ENCODE measurements around the gene PCNX4.
"Not testable (repeated sequence)": the region's sequence is repeated elsewhere in the genome, so short reads cannot be mapped to it uniquely, and the experiment has no call there.

PCNX4 gene

DNA sequence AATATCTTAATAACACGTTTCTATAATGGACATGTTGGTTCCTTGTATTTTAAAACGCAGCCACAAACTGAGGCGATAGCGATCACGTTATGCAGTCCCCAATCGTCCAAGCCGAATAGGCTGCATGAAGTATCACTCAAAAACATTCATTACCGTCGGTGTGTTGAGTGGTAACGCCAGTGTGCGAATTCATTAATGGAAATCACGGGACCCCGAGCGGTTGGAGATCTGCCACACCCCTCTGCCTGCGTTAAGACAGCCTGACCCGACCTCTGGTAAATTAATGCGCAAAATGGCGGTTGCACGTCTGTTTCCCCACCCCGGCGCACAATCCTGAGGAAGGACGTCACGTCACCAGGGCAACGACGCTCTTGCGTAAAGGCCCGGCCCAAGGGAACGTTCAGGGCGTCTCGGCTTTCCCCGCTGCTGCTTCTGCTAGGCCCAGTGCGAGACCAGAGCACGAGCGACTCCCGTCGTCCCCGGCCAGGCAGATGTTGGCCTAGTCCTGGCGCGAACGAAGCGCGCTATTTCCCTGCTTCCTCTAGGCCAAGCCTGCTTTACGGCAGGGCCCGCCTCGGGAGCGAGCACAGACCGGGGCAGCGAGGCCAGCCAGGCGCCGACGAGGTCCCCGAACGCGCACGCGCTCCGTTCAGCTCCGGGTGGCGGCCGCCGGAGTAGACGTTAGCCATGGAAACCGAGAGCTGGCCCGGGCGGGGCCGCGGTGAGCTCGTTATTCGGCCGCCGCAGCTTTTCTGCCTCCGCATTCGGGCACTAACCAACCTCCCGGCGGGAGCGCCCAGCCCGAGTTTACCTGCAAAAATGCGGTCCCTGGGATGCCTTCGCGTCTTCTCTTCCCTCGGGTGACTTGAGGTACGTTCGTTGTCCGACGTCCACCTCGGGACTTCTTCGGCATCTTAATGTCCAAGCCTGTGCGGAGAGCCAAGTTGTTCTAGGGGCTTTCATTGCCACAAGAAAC is at the start of gene PCNX4:
PCNX4 (plus strand) TSS at position 374 of the 976 bp plus-strand sequence. CDS start 15,716 bp downstream, outside the sequence.
- DNase-seq (ENCODE audit: low read depth), result peak; percentile 90

DNA sequence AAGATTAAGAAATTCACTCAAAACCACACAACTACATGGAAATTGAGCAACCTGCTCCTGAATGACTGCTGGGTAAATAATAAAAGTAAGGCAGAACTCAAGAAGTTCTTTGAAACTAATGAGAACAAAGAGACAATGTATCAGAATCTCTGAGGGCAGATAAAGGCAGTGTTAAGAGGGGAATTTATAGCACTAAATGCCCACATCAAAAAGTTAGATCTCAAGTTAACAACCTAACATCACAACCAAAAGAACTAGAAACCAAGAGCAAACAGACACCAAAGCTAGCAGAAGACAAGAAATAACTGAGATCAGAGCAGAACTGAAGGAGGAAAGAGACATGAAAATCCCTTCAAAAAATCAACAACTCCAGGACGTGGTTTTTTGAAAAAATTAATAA is 43.7 kb upstream of the PCNX4 start:
- not testable (repeated sequence) for DNase-seq (ENCODE audit: low read depth)

DNA sequence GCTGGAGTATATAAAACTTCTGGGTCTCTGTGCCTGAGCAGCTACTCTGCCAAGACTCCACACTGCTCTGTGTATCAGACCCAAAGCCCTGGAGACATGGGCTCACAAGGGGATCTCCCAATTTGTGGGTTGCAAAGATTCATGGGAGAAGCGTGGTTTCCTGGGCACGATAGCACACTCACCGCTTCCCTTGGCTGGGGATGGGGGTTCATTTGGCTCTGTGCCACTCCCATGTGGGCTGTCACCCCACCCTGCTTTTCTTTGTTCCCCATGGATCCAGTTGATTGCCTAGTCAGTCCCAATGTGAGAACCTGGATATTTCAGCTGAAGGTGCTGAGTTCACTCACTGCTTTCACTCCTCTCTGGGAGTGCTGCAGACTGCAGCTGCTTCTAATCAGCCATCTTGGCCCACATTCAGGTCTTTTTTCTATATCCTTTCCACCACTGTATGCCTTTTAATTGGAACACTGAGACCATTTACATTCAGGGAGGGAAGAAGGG is 40.0 kb upstream of the PCNX4 start:
- no peak for DNase-seq (ENCODE audit: low read depth)

DNA sequence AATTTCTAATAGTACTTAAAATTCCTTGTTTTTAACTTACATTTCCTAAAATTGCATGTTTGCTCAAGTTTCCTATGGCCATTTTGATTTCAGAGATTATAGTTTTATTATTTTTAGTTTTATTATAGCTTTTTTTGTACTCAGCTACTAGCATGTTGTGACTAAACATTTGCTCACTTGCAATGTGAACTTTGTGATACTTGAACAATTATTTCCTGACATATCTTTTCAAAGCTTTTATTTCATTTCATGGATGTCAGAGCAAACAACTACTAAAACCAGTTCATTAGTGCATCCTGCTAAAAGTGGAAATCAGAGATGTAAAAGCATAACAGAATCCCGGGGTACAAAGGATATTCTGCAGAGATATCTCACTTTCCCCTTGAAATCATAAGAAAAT is 33.6 kb upstream of the PCNX4 start:
- no peak for DNase-seq (ENCODE audit: low read depth)

DNA sequence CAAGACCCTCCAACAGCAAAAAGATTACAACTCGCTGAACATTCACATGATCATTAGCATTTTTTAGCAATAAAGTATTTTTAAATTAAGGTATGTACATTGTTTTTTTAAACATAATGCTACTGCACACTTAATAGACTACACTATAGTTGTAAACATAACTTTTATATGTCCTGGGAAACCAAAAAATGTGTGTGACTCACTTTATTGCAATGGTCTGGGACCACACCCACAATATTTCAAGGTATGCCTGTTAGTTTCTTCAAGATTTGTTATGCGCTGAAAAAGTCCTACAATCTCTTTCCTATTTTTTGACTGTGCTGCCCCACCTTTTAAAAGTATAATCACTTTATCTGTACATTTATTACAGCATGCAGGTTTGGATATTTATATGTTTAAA is 30.4 kb upstream of the PCNX4 start:
- DNase-seq (ENCODE audit: low read depth), result no peak

DNA sequence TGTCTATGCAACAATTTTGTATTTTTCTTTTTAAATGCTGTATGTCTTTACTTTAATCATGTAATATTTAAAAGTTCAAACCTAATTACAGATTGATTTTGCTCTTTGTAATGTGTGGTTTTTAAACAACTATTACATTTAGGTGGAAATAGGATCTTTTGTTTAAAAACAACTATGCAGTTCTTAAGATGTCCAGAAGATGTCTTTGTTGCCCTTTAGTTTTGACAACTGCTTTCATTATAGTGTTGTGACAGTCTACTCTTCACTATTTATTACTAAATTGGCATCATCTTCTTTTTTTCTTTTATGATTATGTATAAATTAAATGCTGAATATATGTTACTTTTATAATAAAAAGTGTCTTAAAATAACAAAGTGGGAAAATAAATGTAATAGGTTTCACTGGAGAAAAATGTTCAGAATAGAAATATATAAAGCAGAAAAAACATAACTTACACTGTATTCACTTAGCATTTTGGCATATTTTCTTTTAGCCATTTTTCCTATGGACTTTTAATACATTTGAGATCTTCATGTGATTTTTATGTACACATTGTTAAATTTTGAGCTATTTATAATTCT is 27.1 kb upstream of the PCNX4 start:
- no peak for DNase-seq (ENCODE audit: low read depth)

DNA sequence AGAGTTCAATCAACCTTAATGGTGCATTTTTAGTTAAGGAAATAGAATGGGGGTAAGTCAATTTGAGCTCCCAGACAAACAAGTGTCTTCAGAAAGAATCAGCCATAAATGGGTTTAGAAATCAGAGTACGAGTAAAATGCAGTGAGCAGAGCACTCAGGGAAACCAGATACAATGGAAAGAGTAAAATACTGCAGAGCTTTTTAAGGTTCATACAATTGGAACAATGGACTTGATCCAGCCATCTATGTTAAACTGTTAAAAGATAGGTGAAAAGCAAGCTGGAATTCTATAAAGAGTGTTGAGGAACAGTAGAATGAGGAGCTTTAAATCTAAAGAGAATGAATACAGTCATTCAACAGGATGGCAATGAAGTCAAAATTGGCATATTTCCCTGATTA is 23.8 kb upstream of the PCNX4 start:
- no peak for DNase-seq (ENCODE audit: low read depth)

DNA sequence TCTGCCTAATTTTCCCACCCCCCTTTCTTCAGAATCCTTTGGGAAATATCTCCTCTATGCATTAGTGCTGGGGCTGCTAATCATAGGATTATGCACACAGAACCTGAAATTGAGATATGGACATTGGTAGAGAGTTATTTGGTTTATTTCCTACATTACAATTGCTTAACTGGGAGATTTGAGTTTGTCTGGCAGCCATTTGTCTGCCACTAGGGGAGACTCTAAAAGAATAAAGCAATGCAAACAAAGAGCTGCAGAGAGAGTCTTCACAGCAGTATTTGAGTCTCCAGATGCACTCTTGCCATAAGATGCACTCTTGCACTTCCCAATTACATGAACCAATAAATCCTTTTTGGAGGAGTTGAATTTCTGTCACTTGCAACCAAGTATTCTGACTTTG is 12.0 kb upstream of the PCNX4 start:
- no peak for DNase-seq (ENCODE audit: low read depth)

DNA sequence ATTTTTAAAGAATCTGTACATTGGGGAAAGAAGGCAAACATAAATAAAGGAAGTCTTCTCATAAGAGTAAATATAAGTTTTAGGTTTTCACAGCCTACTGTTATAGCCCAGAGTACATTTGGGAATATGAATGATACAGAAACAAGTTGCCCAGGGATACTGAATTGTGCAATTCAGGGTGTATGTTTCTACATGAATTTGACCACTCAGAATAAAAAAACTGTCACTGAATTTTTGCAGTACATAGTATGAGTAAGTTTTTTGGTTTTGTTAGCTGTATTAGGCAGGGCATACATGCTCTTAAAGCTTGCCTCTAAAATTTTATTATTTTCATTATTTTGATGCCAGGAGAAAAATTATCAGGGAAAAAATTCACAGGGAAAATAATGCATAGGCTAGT is 6.6 kb upstream of the PCNX4 start:
- DNase-seq (ENCODE audit: low read depth), result no peak

DNA sequence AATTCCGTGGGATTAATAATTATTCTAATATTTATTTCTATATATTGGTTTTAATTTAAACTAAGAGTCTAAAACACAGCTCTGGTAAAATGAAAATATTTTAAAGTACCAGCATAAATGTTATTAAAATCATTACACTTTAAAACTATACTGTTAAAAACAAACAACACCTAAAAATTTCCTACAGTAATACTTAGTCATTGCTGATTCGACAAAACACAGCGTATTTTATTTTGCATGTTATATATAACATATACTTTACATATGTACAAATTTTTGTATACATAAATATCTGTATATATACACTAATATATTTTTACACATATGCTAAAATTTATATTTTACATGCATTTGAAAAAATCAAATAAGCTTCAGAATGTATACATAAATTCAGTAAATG is 6.0 kb upstream of the PCNX4 start:
- DNase-seq (ENCODE audit: low read depth), result no peak

DNA sequence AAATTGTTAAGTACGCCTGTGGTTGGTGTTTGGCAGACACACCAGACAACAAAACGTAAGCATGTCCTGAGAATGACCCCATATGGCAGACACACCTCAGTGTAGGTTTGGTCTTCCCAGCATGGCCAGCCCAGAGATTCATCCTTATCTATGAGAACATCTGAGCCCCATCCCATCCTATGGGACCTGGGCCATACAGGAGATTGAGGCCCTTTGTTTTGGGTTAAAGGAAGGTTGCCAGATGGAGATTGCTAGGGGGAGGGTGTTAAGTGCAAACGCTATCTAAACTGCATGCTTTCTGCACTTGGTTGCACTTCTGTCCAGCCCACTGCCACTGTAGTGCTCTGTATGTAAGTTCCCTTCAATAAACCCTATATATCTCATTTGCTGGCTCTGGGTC is 4.1 kb upstream of the PCNX4 start:
- no peak for DNase-seq (ENCODE audit: low read depth)

DNA sequence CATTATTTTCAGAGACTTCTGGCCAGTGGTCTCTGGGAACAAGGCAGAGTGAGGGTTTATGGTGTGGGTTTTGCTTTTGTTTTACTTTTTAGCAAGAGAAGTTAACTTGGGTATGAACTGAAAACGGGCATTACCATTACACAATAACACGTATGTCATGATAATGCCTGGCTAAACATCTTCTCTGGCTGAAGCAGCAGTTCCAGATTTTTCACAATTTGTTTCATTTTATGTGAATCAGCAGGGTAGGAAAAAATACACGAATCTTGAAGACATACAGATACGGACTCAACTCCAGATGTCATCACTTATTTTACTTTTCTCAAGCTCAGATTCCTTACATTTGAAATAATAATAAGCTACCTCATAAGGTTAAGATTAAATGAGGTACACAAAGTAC is 2.5 kb upstream of the PCNX4 start:
- DNase-seq (ENCODE audit: low read depth), result no peak

DNA sequence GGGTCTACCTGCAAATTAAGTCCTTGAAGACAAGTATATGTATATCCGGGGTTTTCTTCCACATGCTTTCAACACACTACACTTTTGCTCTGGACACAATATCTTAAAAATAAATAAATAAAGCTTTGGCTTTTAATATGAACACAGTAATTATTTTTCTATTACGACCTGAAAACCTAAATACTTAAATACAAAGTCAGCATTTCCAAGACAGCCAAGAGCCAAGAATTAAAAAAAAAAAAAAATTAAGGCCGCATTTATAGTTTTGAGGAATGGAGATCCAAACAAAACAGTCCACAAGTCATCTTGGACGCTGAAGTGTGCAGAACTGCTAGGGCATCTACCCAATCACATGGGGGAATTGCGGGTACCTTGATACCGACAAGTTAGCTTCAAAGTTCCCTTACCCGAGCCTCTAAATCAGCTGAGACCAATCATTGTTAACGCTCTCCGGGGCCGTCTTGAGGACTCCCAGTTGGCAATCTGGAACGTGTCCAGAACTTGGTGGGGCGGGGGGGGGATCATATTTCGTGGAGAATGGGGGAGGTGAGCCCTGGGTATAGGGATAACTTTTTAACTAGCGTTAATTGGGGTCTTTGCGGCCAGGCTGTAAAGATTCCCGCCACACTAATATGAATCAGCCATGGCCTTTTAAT is 731 bp upstream of the PCNX4 start:
- peak; percentile 7 for DNase-seq (ENCODE audit: low read depth)

DNA sequence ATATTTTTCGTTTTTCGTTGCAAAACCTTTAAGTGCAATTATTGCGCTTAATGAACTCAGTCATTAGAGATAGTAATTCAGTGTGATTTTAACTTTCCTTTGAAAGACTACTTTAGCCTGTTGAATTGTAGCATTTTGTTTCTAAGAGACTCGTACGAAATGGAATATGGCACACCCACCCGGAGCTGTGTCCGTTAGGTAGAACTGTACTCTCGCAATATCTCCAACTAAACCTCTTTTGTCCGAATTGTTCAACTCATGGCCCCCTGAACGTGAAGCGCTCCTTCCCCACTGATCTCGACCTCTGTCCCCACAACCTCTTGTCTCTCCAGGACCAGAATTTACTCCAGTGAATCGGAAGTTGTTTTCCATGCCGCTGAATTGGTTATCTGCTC is 800 bp downstream of the PCNX4 start:
- no peak for DNase-seq (ENCODE audit: low read depth)

DNA sequence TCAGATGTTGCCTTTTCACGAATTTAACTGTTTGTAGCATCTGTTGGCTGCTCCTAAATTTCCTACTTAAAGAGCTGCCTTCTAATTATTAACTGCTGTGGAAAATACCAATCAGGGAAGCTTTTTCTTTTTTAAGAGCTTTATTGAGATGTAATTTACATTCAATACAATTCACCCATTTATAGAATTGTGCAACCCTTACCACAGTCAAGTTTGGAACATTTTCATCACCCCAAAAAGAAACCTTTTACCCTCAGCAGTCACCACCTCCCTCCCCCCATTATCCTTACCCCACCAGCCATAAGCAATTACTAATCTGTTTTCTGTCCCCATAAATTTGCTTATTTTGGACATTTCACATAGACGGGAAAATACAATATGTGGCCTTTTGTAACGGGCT is 1.4 kb downstream of the PCNX4 start:
- DNase-seq (ENCODE audit: low read depth), result no peak

DNA sequence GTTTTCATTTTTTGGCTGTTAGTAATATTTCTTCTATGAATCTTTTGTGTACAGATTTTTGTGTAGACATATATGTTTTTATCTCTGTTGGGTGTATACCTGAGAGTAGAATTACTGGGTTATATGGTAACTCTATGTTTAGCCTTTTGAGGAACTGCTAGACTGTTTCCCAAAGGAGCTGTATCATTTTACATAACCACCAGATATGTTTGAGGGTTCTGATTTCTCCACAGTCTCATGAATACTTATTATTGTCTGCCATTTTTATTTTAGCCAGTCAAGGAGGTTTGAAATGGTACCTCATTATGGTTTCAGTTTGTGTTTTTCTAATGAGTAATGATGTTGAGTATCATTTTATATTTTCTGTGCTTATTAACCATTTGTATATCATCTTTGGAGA is 1.9 kb downstream of the PCNX4 start:
- no peak for DNase-seq (ENCODE audit: low read depth)

DNA sequence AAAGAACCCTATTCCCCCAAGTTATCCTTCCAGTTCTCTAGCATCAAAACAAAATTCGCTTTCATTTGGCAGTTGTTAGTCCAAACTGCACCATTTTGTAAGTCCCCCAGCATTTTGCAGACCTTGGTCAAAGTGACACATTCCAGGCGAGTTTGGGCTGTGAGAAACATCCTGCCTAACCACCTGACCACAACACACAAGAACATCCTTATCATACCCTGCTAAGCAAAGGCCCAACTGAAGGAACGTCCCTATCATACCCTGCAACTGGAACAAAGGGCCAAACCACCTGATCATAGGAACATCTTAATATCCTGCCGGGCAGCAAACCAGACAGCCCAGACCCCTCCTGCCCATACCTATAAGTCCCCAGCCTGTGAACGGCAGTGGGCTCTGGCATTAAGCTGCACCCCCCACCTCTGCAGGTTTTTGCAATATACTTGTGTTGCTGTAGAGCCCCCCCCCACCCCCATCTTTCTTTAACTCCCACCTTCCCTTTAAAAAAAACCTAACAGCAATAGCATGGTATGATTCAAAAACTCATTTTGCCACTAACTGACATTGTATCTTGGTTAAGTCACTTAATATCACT is 2.7 kb downstream of the PCNX4 start:
- DNase-seq (ENCODE audit: low read depth), result no peak

DNA sequence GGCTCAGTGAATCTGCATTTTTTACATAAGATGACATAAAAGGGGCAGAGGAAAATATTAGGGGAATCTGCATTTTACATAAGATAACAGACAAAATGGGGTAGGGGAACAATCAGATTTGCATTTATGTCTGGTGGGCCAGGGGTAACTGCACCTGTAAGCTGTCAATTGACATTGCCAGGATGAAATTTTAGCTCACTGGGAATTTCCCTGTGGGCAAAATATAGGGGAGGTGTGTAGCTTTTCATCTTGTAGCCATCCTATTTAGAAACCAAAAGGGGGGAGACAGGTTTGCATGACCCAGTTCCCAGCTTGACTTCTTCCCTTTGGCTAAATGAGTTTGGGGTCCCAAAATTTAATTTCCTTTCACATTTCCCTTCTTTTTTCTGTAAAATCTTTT is 3.5 kb downstream of the PCNX4 start:
- no peak for DNase-seq (ENCODE audit: low read depth)

DNA sequence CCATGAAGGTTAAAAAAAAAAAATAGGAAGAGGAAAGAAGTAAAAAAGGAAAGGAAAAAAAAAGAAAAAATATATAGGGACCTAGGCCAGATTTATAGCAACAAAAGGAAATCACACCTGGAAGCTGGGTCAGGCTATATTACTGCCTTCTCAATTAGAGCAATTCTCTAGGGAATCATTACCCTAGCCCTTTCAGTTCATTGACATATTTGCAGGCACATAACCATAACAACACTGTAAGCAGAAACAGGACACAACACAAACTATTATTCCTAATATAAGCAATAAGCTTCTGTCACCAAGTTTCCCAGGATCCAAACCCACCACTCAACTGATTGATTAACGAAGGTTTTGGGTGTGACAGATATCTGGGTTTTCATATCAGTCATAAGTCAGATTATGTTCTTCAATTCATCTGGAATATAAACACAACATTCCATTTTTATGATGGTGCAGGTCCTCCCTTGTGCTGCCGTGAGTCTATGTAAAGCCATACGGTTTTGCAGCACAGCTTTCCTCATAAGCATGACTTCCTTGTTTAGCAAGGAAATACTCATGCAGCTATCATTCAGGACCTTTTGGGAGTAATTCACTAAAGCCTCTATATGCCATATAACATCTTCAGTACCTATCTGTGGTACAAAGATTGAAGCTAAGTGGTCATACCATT is 4.2 kb downstream of the PCNX4 start:
- no peak for DNase-seq (ENCODE audit: low read depth)

DNA sequence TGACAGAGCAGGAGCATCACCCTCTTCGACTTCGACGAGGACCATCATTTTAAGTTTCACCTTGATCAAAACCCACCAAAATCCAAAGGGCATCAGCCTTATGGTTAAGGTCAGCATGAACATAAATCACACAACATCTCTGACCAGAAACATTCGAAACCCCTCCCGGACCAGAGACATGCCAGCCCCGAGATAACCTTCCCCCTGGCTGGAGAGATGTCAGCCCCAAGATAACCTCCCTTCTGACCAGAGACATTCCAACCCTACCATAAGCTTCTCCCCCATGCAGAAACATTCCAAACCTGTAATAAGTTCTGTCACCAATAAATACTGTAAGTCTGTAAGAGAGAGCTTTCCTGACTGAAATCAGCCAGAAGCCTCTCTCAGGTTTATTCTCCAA is 6.3 kb downstream of the PCNX4 start:
- no peak for DNase-seq (ENCODE audit: low read depth)

DNA sequence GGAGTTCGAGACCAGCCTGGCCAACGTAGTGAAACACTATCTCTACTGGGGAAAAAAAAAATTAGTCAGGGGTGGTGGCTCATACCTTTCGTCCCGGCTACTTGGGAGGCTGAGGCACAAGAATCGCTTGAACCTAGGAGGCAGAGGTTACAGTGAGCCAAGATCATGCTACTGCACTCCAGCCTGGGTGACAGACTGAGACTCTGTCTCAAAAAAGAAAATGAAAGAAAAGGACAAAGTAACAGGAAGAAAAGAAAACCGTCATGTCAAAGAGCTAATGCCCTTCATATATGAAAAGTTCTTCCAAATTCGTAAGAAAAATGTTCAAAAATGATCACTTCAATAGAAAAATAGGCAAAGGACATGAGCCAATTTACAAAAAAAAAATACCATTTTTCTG is 8.1 kb downstream of the PCNX4 start:
- not testable (repeated sequence) for DNase-seq (ENCODE audit: low read depth)

DNA sequence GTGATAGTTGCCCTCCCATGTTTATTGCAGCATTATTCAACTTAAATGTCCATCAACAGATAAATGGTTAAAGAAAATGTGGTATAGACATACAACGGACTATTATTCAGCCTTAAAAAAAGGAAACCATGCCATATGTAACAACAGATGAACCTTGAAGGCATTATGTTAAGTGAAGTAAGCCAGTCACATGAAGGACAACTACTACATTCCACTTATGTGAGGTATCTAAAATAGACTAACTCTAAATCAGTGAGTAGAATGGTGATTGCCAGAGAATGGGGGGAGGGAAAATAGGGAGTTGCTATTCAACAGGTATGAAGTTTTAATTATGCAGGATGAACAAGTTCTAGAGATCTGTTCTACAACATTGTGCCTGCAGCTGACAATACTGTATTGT is 10.1 kb downstream of the PCNX4 start:
- DNase-seq (ENCODE audit: low read depth), result no peak
